ENCODE data around the gene GAK. TPM values are rescaled to one million over a fixed set of nuclear protein-coding genes. Genes with fewer than 3 reads are reported as not detected.

The GAK gene
- total RNA-seq, 2 experiments from 2014 or later = 92.8 to 98.9 TPM

DNA sequence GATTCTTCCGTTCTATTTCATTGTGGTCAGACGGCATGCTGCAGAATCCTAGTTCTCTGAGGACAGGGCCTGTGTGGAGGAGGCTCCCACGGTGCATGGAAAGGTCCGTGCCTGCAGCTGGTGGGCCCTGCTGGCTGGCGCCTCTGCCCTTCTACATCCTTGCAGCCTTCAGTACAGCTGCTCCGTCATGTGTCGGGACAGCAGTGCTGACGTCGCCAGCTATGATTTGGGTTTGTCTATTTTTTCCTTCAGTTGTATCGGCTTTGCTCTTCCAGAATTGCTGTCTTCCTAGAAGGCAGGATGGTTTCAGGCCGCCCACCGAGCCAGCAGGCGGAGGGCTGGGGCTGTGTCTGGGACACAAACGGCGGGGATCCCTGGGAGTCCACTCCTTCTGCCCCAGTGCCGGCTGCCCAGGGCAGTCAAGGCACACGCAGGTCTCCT, 74.1 kb downstream of the GAK start:
- Mint-ChIP-seq H3K27ac (no peak overlapping the region), H3K27me3 (no peaks in the 10 kb centered on the region), H3K4me3 (no peak overlapping the region)

GRCh38 chr4:857461-857860, 74.7 kb downstream of the GAK start:
- peaks cover 6% of the 10 kb centered on the region for H3K9me3 Mint-ChIP-seq
- no peaks in the 10 kb centered on the region for H3K27me3 Mint-ChIP-seq
- H3K27ac Mint-ChIP-seq = no peak overlapping the region
- peaks cover 2% of the 10 kb centered on the region for H3K4me1 Mint-ChIP-seq
- H3K36me3 Mint-ChIP-seq = peaks cover 40% of the 10 kb centered on the region
- no peak overlapping the region for H3K4me3 Mint-ChIP-seq
- DNase-seq = no peak

More for the DNA sequence above, 74.1 kb downstream of the GAK start:
- Mint-ChIP-seq H3K4me1 (peaks cover 2% of the 10 kb centered on the region), H3K36me3 (peaks cover 40% of the 10 kb centered on the region), H3K9me3 (peaks cover 6% of the 10 kb centered on the region)
- no peak for DNase-seq

DNA sequence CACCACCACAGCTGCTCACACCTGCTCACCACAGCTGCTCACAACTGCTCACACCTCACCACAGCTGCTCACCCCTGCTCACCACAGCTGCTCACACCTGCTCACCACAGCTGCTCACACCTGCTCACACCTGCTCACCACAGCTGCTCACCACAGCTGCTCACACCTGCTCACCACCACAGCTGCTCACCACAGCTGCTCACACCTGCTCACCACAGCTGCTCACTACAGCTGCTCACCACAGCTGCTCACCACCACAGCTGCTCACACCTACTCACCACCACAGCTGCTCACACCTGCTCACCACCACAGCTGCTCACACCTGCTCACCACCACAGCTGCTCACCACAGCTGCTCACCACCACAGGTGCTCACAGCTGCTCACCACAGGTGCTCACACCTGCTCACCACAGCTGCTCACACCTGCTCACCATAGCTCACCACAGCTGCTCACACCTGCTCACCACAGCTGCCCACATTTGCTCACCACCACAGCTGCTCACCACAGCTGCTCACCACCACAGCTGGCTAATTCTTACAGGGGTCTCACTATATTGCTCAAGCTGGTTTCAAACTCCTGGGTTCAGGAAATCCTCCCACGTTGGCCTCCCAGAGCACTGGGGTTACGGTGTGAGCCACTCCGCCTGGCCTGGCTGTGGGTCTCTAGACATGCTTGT, 75.8 kb downstream of the GAK start:
- DNase-seq = no peak
- Mint-ChIP-seq H3K27ac (peak overlapping the region; percentile 75), H3K4me3 (no peak overlapping the region), H3K4me1 (peaks cover 2% of the 10 kb centered on the region), H3K36me3 (peaks cover 34% of the 10 kb centered on the region), H3K27me3 (no peaks in the 10 kb centered on the region), H3K9me3 (peaks cover 6% of the 10 kb centered on the region)

DNA sequence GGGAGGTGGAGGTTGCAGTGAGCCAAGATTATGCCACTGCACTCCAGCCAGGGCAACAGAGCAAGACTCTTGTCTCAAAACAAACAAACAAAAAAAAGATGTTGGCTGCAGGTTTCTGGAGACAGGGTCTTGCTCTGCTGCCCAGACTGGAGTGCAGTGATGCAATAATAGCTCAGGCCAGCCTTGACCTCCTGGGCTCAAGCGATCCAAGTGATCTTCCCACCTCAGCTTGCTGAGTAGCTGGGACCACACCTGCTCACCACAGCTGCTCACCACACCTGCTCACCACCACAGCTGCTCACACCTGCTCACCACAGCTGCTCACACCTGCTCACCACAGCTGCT, 76.3 kb downstream of the GAK start:
- H3K27ac Mint-ChIP-seq = peak overlapping the region; percentile 75
- no peak overlapping the region for H3K4me3 Mint-ChIP-seq
- no peaks in the 10 kb centered on the region for H3K27me3 Mint-ChIP-seq
- H3K9me3 Mint-ChIP-seq = peaks cover 6% of the 10 kb centered on the region
- no peak for DNase-seq
- peaks cover 2% of the 10 kb centered on the region for H3K4me1 Mint-ChIP-seq
- H3K36me3 Mint-ChIP-seq = peaks cover 34% of the 10 kb centered on the region

DNA sequence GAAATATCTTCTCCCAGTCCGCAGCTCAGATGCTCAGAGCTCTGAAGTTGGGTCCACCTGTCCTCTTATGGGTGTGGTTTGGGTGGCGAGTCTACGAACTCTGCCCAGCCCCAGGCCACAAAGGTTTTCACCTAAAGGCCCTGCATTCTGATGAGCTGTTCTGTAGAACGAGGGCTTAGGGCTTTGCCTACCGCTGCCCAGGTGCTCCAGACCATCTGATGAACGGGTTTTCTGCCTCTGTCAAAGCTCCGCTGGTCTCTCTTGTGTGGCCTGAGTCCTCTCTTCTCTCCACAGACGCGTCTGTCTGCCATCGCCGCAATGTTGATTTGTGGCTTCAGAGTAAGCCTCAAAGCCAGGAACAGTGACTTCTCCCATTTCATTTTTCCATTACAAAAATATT, 77.8 kb downstream of the GAK start:
- H3K27ac Mint-ChIP-seq = no peak overlapping the region
- no peaks in the 10 kb centered on the region for H3K27me3 Mint-ChIP-seq
- DNase-seq = no peak
- H3K4me1 Mint-ChIP-seq = peaks cover 2% of the 10 kb centered on the region
- no peak overlapping the region for H3K4me3 Mint-ChIP-seq
- peaks cover 6% of the 10 kb centered on the region for H3K9me3 Mint-ChIP-seq
- H3K36me3 Mint-ChIP-seq = peaks cover 35% of the 10 kb centered on the region

DNA sequence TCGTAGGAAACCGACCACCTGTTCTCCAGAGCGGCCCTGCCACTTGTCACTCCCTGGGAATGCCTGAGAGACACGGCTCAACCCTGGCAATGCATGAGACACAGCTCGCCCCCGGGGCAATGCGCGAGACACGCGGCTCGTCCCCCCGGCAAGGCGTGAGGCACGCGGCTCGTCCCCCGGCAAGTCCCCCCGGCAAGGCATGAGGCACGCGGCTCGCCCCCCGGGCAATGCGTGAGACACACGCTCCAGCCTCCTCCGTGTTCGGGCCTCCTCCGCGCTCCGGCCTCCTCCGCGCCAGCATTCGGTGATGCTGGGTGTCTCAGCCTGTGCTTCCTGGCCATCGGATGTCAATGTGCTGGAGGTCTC, 78.7 kb downstream of the GAK start:
- H3K9me3 Mint-ChIP-seq = peaks cover 6% of the 10 kb centered on the region
- H3K36me3 Mint-ChIP-seq = peaks cover 33% of the 10 kb centered on the region
- no peak for DNase-seq
- H3K27me3 Mint-ChIP-seq = no peaks in the 10 kb centered on the region
- H3K4me1 Mint-ChIP-seq = peaks cover 2% of the 10 kb centered on the region
- no peak overlapping the region for H3K4me3 Mint-ChIP-seq
- no peak overlapping the region for H3K27ac Mint-ChIP-seq

DNA sequence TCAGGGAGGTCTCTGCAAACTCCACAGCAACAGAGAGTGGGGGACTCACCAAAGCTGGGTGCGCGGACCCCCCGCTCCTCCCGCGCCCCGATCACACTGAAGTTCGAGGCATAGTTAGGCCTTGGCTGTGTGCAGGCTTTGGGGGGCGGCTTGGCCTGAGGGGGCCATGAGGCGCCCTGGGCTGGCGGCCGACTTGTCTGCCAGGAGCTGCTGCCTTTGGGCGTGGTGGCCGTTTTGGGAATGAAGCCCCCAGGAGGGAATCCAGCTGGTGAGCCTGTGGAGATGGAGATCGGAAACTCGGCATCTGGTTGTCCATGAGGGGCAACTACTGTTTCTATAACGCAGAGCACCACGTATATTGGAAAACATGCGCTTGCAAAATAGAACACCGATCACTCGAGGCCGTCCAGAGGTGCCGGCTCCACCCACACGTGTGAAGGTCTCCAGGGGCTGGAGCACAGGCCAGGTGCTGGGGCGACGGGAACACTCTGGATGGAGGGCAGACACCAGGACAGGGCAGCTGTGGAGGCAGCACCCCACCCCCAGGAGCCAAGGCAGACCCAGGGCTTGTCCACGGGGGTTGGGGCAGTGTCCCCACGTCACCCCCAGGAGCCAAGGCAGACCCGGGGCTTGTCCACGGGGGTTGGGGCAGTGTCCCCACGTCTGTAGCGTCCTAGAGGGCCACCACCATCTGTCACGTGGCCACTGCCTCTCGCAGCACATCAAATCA, 80.2 kb downstream of the GAK start:
- peaks cover 22% of the 10 kb centered on the region for H3K36me3 Mint-ChIP-seq
- H3K4me1 Mint-ChIP-seq = peaks cover 2% of the 10 kb centered on the region
- no peaks in the 10 kb centered on the region for H3K27me3 Mint-ChIP-seq
- H3K9me3 Mint-ChIP-seq = peaks cover 6% of the 10 kb centered on the region
- no peak overlapping the region for H3K4me3 Mint-ChIP-seq
- no peak overlapping the region for H3K27ac Mint-ChIP-seq
- DNase-seq = no peak

DNA sequence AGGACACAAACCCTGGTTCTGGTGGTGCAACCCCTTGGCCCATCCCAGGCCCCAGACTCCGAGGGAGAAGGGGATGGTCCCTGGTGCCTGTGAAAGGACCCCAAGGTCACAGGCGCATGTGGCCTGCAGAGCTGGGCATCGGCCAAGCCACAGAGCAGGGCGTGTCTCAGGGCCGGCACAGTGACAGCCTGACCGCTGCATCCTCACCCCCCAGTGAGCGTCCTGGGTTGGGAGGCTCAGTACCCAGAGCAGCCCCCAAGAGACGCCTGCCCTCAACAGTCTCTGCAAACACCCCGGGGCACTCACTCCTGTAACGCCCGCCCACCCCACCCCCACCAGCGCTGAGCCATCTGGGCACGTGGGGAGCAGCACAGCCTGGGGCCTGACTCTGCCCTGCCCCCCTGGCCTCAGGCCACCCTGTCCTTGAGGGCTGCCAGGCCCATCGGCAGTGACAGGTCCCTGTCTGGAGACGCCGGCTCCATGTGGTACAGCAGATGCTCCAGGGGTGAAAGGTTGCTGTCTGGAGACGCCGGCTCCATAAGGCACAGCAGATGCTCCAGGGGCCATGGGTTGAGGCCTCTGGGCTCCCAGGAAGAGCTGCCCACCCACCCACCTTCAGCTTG, 81.7 kb downstream of the GAK start:
- peaks cover 11% of the 10 kb centered on the region for H3K36me3 Mint-ChIP-seq
- H3K4me1 Mint-ChIP-seq = no peaks in the 10 kb centered on the region
- no peak overlapping the region for H3K27ac Mint-ChIP-seq
- no peak for DNase-seq
- H3K4me3 Mint-ChIP-seq = no peak overlapping the region
- no peaks in the 10 kb centered on the region for H3K27me3 Mint-ChIP-seq
- H3K9me3 Mint-ChIP-seq = no peaks in the 10 kb centered on the region

- Mint-ChIP-seq H3K4me1 (no peaks in the 10 kb centered on the region), H3K27ac (no peak overlapping the region), H3K9me3 (no peaks in the 10 kb centered on the region), H3K4me3 (no peak overlapping the region), H3K27me3 (no peaks in the 10 kb centered on the region), H3K36me3 (peaks cover 10% of the 10 kb centered on the region)
- no peak for DNase-seq
These were observed 82.5 kb downstream of the GAK start for GRCh38 chr4:849478-850175.

GRCh38 chr4:848803-849477, 83.2 kb downstream of the GAK start:
- Mint-ChIP-seq H3K27ac (no peak overlapping the region), H3K9me3 (no peaks in the 10 kb centered on the region), H3K4me3 (no peak overlapping the region), H3K36me3 (peaks cover 8% of the 10 kb centered on the region), H3K27me3 (no peaks in the 10 kb centered on the region), H3K4me1 (no peaks in the 10 kb centered on the region)
- no peak for DNase-seq

DNA sequence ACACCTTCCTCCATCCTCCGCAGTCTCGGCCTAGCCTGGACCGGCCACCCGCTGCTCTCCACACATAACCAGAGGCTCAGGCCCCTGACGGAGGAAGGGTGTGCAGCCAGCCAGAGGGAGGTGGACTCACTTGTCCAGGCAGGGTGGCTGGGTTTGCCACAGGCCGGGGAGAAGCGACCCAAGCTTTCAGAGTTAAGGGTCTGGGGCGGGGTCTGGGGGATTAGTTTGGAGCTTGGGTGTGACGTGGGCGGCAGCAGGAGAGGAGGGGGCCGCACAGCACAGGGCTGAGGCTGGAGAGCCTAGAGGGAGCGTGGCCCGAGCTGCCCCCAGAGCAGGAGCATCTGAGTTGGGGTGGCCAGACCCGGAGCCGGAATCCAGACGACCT, 83.8 kb downstream of the GAK start:
- Mint-ChIP-seq H3K36me3 (peaks cover 8% of the 10 kb centered on the region), H3K27me3 (no peaks in the 10 kb centered on the region), H3K9me3 (no peaks in the 10 kb centered on the region), H3K27ac (no peak overlapping the region), H3K4me1 (no peaks in the 10 kb centered on the region), H3K4me3 (no peak overlapping the region)
- no peak for DNase-seq

DNA sequence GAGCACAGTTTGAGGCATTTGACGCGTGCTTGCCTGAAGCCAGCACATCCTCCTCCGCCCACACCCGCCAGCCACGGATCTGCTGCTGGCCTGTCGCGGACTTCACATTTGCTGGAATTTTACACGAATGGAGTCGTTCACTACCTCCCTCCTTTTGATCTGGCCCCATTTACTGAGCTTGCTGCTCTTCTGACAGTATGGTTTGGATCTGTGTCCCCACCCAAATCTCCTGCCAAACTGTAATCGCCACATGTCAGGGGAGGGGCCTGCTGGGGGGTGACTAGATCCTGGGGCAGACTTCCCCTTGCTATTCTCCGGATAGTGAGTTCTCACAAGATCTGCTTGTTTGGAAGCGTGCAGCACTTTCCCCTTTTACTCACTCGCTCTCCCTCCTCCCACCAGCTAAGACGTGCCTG, 86.3 kb downstream of the GAK start:
- no peaks in the 10 kb centered on the region for H3K27me3 Mint-ChIP-seq
- no peaks in the 10 kb centered on the region for H3K9me3 Mint-ChIP-seq
- H3K36me3 Mint-ChIP-seq = peaks cover 16% of the 10 kb centered on the region
- no peak overlapping the region for H3K27ac Mint-ChIP-seq
- no peak for DNase-seq
- no peak overlapping the region for H3K4me3 Mint-ChIP-seq
- no peaks in the 10 kb centered on the region for H3K4me1 Mint-ChIP-seq

GRCh38 chr4:845233-845835, 86.8 kb downstream of the GAK start:
- Mint-ChIP-seq H3K27ac (no peak overlapping the region), H3K4me1 (no peaks in the 10 kb centered on the region), H3K4me3 (no peak overlapping the region), H3K27me3 (no peaks in the 10 kb centered on the region), H3K9me3 (no peaks in the 10 kb centered on the region), H3K36me3 (peaks cover 19% of the 10 kb centered on the region)
- no peak for DNase-seq

GRCh38 chr4:844752-845232, 87.3 kb downstream of the GAK start:
- Mint-ChIP-seq H3K4me3 (no peak overlapping the region), H3K9me3 (no peaks in the 10 kb centered on the region), H3K36me3 (peaks cover 19% of the 10 kb centered on the region), H3K4me1 (peaks cover 1% of the 10 kb centered on the region), H3K27ac (no peak overlapping the region), H3K27me3 (no peaks in the 10 kb centered on the region)
- no peak for DNase-seq

Measured in activated naive CD8-positive, alpha-beta T cell treated with anti-CD3 and anti-CD28 coated beads for 36 hours (primary cell).